Superior temporal gyrus (tissue), 1 donor: ENCODE results near the gene SYVN1.
A peak's percentile ranks its signal among the peaks of the same experiment; 100 is the strongest.
"Not testable (repeated sequence)": the region's sequence is repeated elsewhere in the genome, so short reads cannot be mapped to it uniquely, and the experiment has no call there.

ENCODE experiments used
- DNase-seq: peaks from one replicate; pipeline ENCODE4 v3.0.0-alpha.2; 2016; ENCODE audit errors: extremely low spot score

Gene SYVN1

DNA sequence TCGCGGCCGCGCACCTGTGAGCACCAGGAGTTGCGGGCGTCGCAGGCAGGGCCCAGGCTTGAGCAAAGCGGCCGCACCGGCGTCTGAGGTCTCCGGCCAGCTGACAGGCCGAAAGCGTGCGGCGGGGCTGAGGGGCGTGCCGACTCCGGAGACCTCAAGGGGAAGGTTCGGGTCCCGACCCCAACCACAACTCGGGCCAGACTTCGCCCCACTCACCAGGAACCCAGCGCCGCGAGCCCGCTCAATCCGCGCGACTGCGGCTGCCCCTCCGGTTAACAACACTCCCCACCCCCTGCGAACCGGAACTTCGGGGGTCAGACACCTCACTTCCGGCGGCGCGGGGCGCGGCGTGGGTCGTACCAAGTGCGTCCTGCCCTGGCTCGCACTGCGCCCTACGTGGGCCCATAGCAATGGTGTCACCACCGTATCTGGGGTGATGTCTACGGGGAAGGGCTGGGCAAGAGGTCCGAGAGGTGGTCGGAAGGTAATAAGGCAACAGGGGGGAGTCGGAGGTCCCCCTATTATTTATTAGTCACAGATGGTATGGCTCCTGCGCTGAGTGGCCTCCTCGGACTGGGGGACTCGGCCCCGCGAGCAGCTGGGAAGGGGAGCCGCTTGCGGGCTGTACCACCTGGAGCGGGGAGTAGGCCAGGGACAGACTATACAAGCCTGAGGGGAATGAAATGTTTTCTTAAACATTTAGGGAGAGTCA, at the start of gene SYVN1:
TSS of gene SYVN1 (minus strand) at position 280 of the 712 bp plus-strand sequence. CDS start 918 bp downstream, outside the sequence.
- DNase-seq: peak; percentile 93

- DNase-seq: no peak
Observed at GRCh38 chr11:65183201-65183891, 49.0 kb upstream of the SYVN1 start.

DNA sequence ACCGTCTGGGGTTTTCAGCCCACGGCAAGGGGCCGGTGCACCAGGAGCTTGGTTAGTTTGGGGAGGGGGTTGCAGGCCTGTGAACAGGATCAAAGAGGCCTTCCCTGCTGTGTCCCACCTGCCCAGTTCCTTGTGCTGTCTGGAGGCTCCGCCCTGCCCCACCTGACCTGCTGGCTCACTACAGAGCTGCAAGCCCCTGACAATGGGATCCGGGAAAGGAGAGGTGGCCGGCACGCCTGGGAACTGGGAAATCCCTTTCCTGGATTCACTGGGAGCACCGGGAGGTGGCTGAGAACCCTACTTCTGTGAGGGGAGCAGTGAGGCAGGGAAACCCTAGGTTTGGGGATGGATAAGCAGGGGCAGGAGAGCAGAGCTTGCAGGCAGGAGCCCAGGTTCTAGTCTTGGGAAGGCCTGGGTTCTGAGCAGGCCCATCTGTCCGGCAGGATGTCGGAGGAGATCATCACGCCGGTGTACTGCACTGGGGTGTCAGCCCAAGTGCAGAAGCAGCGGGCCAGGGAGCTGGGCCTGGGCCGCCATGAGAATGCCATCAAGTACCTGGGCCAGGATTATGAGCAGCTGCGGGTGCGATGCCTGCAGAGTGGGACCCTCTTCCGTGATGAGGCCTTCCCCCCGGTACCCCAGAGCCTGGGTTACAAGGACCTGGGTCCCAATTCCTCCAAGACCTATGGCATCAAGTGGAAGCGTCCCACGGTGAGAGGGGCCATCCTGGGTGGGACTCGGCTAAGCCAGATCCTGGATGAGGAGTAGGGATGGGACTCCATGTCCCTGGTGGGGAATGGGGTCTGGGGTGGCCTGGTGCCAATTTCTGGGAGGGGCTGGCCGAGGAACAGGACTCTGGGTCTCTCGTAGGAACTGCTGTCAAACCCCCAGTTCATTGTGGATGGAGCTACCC, 48.2 kb upstream of the SYVN1 start:
- DNase-seq: no peak

GRCh38 chr11:65181569-65182257, 47.4 kb upstream of the SYVN1 start, which contains the start of gene CAPN1:
Gene CAPN1 (plus strand): TSS chr11:65181928. CDS start chr11:65182702, 774 bp downstream.
- DNase-seq: no peak

- no peak for DNase-seq
Observed at GRCh38 chr11:65180877-65181568, 46.7 kb upstream of the SYVN1 start.

GRCh38 chr11:65174571-65175010, 40.3 kb upstream of the SYVN1 start:
- not testable (repeated sequence) for DNase-seq

DNA sequence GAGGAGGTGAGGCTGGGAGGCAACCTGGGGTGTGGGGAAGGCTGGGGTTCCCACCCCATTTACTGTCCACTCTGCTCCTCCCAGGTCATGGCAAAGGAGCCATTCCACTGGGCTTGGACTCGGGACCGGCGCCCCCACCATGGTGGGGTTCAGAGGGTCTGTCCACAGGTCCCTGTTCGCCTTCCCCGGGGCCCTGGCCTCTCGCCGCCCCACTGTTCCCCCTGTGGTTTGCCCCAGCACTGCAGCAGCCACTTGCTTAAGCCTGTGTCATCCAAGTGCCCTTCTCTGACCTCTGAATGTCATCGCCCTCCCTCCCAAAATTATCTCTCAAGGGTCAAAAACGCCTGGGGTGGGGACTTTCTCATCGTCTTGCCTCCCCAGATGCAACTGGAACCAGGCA, 38.3 kb upstream of the SYVN1 start:
- DNase-seq: no peak

DNA sequence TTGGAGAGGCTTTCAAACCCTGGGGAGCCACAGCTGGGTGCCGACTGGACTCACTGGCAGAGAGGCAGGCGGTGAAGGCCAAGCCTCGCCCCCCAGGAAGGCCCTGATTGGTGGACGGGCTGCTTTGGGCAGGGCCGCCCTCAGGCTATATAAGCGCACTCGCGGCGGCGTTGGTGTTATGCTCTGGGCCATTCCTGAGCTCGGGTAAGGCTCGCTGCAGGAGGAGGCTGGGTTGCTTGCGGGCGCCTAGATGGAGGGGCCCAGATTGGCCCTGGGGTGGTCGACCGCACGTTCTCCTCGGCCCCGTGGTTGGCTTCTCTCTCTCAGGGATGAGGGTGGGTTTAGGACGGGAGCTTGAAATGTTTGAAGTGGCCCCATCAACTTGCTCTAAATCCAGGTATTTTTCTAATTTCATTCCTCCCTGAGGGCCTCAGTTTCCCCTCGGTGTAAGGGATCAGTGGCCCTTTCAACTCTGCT, 35.8 kb upstream of the SYVN1 start, which contains the start of gene SPDYC:
TSS of gene SPDYC (plus strand) at position 176 of the 477 bp plus-strand sequence. CDS start 1,125 bp downstream, outside the sequence.
- DNase-seq: no peak

- DNase-seq: no peak
Observed at GRCh38 chr11:65169164-65169641, 34.9 kb upstream of the SYVN1 start.

GRCh38 chr11:65167656-65168055, 33.3 kb upstream of the SYVN1 start:
- no peak for DNase-seq

DNA sequence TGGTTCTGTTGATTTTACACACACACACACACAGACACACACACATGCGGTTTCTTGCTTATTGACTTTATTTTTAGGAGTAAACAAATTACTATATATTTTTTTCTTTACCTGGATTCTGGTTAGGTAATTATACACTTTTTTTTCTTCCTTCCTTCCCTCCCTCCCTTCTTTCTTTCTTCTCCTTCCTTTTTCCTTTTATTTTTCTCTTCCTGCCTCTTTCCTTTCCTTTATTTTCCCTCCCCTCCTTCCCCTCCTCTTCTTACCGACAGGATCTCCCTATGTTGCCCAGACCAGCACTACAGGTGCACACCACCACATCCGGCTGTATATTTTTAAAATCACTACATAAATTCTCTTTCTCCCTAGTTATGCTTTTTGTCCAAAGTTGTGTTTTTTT, 32.6 kb upstream of the SYVN1 start:
- no peak for DNase-seq

DNA sequence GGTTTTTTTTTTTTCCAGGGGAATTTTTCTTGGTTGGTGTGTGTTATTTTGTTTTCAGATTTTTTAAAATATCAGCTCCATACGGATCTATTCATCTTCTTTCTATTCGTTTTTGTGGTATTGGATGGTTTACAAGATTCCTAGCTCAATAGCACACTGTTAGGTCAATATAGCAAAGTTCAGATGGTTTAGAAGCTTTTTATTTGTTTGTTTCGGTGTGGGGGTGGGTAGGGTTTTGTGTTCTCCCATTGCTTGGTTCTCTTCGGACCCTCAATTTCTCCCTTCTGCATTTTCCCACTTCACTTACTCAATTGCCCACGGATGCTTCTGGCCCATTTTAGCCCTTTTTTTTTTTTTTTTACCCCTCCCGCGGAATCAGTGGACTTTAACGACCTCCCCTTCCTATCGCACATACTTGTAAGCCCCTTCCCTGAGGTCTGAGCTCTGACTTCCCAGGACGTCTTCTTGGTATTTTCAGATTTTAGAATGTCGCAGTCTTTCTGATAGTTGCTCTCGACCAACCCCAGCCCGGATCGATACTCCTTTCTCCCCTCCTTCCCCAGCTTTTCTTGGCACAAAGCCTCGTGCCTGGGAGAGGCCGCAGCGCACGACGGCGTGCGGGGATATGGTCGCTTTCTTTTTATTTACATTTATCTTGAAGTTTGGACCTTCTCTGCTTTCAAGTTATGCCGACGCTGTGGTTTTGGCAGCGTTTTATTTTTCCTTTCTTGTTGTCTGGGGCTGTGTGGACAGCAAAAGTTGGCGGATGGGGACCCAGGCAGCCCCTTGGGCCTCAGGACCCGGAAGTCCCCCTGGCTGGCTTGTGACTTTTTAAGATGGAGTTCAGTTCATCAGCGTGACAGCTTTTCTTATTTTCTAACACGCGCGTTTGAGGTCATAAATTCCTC, 31.3 kb upstream of the SYVN1 start:
- DNase-seq: no peak

- DNase-seq: no peak
Observed at GRCh38 chr11:65163684-65164083, 29.4 kb upstream of the SYVN1 start.

DNA sequence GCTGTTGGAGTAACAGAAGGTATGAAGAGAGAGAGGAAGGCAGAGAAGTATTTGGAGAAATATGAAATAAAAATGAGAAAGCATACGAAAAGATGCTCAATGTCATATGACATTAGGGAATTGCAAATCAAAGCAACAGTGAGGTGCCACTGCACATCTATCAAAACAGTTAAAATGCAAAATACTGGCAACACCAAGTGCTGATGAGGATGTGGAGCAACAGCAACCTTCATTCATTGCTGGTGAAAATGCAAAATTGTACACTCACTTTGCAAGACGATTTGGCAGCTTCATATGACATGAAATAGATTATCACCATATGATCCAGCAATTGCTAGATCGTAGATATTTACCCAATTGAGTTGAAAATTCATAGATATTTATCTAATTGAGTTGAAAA, 26.3 kb upstream of the SYVN1 start:
- no peak for DNase-seq

GRCh38 chr11:65159012-65159411, 24.7 kb upstream of the SYVN1 start:
- no peak for DNase-seq

GRCh38 chr11:65157336-65157735, 23.0 kb upstream of the SYVN1 start:
- no peak for DNase-seq

- DNase-seq: no peak
Observed at GRCh38 chr11:65156926-65157325, 22.6 kb upstream of the SYVN1 start.

DNA sequence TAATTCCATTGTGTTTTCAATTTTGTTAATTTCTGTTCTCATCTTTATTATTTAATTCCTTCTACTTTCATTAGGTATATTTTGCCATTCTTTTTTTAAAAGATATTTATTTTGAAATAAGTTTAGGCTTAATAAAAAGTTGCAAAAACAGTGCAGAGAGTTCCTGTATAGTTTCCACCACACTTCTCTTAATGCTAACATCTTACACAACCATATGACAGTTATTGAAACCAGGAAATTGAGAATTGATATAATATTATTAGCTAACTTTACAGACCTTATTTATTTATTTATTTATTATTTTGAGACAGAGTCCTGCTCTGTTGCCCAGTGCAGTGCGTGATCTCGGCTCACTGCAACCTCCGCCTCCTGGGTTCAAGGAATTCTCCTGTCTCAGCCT, 21.9 kb upstream of the SYVN1 start:
- DNase-seq: no peak

DNA sequence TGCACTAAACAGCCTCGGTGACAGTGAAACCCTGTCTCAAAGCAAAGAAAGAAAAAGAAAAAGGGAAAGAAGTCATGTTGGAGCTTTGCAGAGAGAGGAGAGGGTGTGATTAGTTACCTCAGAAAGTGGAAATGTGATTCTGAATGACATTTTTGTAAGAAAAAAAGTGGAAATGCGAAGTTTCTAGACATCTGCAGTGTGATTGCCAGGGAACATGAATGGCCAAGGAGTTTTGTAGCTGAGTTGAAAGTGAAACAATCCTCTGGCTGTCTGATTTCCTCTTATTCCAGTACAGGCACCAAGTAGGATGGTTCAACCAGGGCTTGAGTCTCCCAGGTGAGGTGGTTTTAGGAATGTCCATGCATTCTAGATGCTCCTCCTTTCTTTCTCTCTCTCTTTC, 17.8 kb upstream of the SYVN1 start:
- DNase-seq: no peak
